ENCODE results near the gene BMPER.

Gene BMPER

DNA sequence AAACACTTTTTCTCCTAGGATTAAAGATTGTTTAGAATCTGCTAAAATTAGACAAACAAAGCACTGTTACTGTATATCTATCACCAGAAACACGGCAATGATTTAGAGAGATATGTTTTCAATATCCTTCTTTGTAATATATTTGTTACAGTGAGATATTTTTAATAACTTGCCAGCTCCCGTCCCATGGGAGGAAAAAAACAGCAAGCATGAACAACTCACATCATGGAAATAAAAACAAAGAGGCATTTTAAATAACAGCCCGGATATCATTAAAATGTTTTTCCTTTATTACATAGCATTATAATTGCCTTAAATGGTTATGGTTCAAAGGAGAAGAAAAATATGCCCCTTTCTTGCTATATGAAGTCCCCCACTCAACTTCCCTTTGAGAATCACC, 272.1 kb downstream of the BMPER start:
- ChIA-PET POLR2A (no interaction called here), CTCF (no interaction called here)
- Histone ChIP-seq H3K27ac (ENCODE audit: extremely low read depth, low read depth, low read length) (no peak overlapping the region), H3K4me1 (ENCODE audit: control insufficient read depth, insufficient read depth, low read length) (no peaks in the 10 kb centered on the region), H3K4me3 (ENCODE audit: low read depth, low read length) (no peak overlapping the region), H3K9me3 (ENCODE audit: control insufficient read depth, insufficient read depth, low read depth, low read length) (no peaks in the 10 kb centered on the region), H3K36me3 (ENCODE audit: control insufficient read depth in 2 of 2, insufficient read depth in 1 of 2, low read length in 2 of 2) (no peaks in the 10 kb centered on the region)
- no peak for TF ChIP-seq SCRT1 (tag by site-specific recombination; IDR thresholded peaks at IDR 0.05; ENCODE audit: borderline replicate concordance)
- TF ChIP-seq ZNF140 (tag by site-specific recombination; IDR thresholded peaks at IDR 0.05), result no peak
- no peak for TF ChIP-seq ZNF37A (tag by site-specific recombination; IDR thresholded peaks at IDR 0.05)
- TF ChIP-seq ZNF529 (tag by site-specific recombination; IDR thresholded peaks at IDR 0.05; ENCODE audit: insufficient replicate concordance), result no peak
- TF ChIP-seq ZNF354C (tag by site-specific recombination; IDR thresholded peaks at IDR 0.05; ENCODE audit: borderline replicate concordance, low read depth), result no peak

DNA sequence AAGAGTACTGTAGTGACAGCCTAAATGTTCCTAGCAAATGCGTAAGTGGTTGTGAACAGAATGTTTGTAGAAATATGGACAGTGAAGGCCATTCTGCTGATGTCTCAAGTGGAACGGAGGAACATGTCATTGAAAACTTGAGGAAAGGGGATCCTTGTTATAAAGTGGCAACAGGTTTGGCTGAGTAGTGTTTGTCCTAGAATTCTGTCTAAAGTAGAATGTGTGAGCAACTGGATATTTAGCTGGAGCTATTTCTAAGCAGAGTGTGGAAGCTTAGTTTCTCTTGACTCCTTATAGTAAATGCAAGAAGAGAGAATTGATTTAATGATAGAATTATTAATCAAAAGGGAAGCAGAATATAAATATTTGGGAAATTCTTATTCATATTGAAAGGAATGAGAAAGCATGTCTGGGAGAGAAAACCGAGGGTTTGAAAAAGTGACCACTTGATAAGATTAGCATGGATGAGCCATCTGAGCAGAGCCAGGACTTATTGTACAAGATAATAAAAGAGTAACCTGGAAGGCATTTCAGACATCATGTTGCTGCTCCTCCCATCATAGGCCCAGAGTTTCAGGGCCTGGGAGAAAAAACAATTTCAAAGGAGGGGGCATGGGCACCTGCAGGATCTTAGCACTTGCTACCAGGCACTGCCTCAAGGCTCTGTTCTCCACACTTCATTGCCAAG, 276.1 kb downstream of the BMPER start:
- no peaks in the 10 kb centered on the region for H3K36me3 ChIP-seq (ENCODE audit: control insufficient read depth in 2 of 2, insufficient read depth in 1 of 2, low read length in 2 of 2)
- TF ChIP-seq ZNF529 (tag by site-specific recombination; IDR thresholded peaks at IDR 0.05; ENCODE audit: insufficient replicate concordance), result no peak
- no peak for TF ChIP-seq ZIC2 (tag by site-specific recombination; IDR thresholded peaks at IDR 0.05)
- TF ChIP-seq KLF8 (tag by site-specific recombination; IDR thresholded peaks at IDR 0.05), result no peak
- no peak for TF ChIP-seq ZNF302 (tag by site-specific recombination; IDR thresholded peaks at IDR 0.05; ENCODE audit: low read depth)
- no peak for TF ChIP-seq ZSCAN16 (tag by site-specific recombination; IDR thresholded peaks at IDR 0.05)
- TF ChIP-seq, protein P1, sequence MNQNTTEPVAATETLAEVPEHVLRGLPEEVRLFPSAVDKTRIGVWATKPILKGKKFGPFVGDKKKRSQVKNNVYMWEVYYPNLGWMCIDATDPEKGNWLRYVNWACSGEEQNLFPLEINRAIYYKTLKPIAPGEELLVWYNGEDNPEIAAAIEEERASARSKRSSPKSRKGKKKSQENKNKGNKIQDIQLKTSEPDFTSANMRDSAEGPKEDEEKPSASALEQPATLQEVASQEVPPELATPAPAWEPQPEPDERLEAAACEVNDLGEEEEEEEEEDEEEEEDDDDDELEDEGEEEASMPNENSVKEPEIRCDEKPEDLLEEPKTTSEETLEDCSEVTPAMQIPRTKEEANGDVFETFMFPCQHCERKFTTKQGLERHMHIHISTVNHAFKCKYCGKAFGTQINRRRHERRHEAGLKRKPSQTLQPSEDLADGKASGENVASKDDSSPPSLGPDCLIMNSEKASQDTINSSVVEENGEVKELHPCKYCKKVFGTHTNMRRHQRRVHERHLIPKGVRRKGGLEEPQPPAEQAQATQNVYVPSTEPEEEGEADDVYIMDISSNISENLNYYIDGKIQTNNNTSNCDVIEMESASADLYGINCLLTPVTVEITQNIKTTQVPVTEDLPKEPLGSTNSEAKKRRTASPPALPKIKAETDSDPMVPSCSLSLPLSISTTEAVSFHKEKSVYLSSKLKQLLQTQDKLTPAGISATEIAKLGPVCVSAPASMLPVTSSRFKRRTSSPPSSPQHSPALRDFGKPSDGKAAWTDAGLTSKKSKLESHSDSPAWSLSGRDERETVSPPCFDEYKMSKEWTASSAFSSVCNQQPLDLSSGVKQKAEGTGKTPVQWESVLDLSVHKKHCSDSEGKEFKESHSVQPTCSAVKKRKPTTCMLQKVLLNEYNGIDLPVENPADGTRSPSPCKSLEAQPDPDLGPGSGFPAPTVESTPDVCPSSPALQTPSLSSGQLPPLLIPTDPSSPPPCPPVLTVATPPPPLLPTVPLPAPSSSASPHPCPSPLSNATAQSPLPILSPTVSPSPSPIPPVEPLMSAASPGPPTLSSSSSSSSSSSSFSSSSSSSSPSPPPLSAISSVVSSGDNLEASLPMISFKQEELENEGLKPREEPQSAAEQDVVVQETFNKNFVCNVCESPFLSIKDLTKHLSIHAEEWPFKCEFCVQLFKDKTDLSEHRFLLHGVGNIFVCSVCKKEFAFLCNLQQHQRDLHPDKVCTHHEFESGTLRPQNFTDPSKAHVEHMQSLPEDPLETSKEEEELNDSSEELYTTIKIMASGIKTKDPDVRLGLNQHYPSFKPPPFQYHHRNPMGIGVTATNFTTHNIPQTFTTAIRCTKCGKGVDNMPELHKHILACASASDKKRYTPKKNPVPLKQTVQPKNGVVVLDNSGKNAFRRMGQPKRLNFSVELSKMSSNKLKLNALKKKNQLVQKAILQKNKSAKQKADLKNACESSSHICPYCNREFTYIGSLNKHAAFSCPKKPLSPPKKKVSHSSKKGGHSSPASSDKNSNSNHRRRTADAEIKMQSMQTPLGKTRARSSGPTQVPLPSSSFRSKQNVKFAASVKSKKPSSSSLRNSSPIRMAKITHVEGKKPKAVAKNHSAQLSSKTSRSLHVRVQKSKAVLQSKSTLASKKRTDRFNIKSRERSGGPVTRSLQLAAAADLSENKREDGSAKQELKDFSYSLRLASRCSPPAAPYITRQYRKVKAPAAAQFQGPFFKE (tag by site-specific recombination; IDR thresholded peaks at IDR 0.05; ENCODE audit: borderline replicate concordance), result no peak
- no peak for TF ChIP-seq ZNF202 (tag by site-specific recombination; IDR thresholded peaks at IDR 0.05; ENCODE audit: borderline replicate concordance)
- TF ChIP-seq ZNF837 (tag by site-specific recombination; IDR thresholded peaks at IDR 0.05), result no peak
- TF ChIP-seq, protein P2, sequence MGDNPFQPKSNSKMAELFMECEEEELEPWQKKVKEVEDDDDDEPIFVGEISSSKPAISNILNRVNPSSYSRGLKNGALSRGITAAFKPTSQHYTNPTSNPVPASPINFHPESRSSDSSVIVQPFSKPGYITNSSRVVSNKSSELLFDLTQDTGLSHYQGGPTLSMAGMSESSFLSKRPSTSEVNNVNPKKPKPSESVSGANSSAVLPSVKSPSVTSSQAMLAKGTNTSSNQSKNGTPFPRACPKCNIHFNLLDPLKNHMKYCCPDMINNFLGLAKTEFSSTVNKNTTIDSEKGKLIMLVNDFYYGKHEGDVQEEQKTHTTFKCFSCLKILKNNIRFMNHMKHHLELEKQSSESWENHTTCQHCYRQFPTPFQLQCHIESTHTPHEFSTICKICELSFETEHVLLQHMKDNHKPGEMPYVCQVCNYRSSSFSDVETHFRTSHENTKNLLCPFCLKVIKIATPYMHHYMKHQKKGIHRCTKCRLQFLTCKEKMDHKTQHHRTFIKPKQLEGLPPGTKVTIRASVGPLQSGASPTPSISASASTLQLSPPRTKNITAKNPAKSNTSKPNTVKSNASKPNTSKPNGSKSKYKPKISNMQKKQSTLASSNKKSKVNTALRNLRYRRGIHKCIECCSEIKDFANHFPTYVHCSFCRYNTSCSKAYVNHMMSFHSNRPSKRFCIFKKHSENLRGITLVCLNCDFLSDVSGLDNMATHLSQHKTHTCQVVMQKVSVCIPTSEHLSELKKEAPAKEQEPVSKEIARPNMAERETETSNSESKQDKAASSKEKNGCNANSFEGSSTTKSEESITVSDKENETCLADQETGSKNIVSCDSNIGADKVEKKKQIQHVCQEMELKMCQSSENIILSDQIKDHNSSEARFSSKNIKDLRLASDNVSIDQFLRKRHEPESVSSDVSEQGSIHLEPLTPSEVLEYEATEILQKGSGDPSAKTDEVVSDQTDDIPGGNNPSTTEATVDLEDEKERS (tag by site-specific recombination; IDR thresholded peaks at IDR 0.05), result no peak
- TF ChIP-seq YY1 (tag by site-specific recombination; IDR thresholded peaks at IDR 0.05), result no peak
- TF ChIP-seq ZNF610 (tag by site-specific recombination; IDR thresholded peaks at IDR 0.05; ENCODE audit: borderline replicate concordance), result no peak
- TF ChIP-seq ZNF768 (tag by site-specific recombination; IDR thresholded peaks at IDR 0.05), result no peak
- no peak for TF ChIP-seq ZNF311 (tag by site-specific recombination; IDR thresholded peaks at IDR 0.05; ENCODE audit: borderline replicate concordance)
- no peak for TF ChIP-seq ZNF560 (tag by site-specific recombination; IDR thresholded peaks at IDR 0.05; ENCODE audit: borderline replicate concordance)
- TF ChIP-seq ZNF121 (tag by site-specific recombination; IDR thresholded peaks at IDR 0.05), result no peak
- no peak overlapping the region for H3K4me3 ChIP-seq (ENCODE audit: low read depth, low read length)
- ChIA-PET POLR2A (no interaction called here), CTCF (interaction anchor here (0.6 kb wide), 1 partner anchor 11 kb away, joined by 3 read pairs; no protein-coding TSS in a partner anchor)
- H3K4me1 ChIP-seq (ENCODE audit: control insufficient read depth, insufficient read depth, low read length), result no peaks in the 10 kb centered on the region
- no peak overlapping the region for H3K27ac ChIP-seq (ENCODE audit: extremely low read depth, low read depth, low read length)
- H3K9me3 ChIP-seq (ENCODE audit: control insufficient read depth, insufficient read depth, low read depth, low read length), result no peaks in the 10 kb centered on the region
